Jurkat, Clone E6-1 (cell line): ENCODE results near the gene C1RL.
"Not testable (repeated sequence)": the region's sequence is repeated elsewhere in the genome, so short reads cannot be mapped to it uniquely, and the experiment has no call there.

Source experiments
- DNase-seq: peaks from one replicate; pipeline ENCODE4 v3.0.0-alpha.2; 2011; ENCODE audit warnings: low read depth, low spot score
- H3K4me3 ChIP-seq: 2 replicates; pipeline ENCODE4 v1.5.1; 2011; ENCODE audit warnings: mild to moderate bottlenecking, low read length, control low read depth, moderate library complexity

Gene C1RL

DNA sequence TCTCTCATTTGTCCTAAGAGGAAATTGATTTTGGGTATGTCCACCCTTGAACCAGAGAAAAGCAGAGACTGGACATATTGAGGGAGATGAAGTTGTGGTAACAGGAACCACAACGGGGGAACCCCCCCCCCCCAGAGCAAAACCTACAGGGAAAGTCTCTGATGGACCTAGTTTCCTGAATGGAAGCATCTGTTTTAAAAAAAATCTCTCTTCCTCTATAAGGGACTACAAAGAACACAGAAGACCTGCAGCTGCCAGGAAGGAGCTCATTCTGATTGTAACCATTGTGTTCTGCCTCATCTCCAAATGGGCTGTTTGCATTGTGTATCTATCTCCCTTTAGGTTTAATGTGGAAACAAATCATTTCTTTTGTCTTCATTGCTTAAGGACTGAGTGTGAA, 35.1 kb downstream of the C1RL start:
- H3K4me3 ChIP-seq: no peak overlapping the region
- DNase-seq: no peak

DNA sequence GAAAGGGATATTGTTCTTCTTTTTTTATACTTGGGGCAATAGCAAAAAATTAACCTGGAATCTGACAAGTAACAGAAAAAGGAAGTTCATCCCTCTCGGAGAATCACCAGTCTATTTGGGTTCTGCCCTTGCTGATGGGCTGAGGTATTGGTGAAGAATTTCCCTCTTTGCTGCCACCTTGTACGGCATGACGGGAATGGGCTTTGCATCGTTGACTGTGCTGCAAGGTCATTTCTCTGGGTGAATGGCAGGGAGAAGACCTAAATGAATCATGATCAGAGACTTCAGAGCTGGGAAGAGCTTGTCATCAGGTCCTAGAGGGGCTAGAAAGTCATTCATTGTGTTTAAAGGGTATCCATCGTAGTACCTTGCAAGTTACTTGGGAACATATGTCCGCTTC, 36.5 kb downstream of the C1RL start:
- no peak for DNase-seq

GRCh38 chr12:7072035-7072434, 37.0 kb downstream of the C1RL start:
- no peak overlapping the region for H3K4me3 ChIP-seq
- DNase-seq: no peak

More for the DNA sequence above, 36.5 kb downstream of the C1RL start:
- H3K4me3 ChIP-seq: no peak overlapping the region

DNA sequence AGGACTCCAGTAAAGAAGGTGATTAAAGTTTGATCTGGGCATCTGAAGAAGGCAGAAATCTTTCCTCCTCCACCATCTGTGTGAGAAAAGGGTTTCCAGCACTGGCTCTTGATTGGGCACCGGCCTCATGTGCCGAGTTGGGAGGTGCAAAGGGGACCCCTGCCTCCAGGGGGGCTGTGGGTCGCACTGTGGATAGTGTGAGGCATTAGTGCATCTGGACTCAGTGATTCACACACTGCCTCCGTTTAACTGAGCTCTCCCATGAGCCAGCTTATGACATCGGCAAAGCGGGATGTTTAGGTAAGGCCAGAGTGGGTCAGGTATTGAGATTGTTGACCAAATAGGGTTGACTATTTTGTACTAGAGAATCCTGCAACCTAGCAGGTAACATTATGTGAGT, 39.6 kb downstream of the C1RL start:
- H3K4me3 ChIP-seq: no peak overlapping the region
- no peak for DNase-seq

DNA sequence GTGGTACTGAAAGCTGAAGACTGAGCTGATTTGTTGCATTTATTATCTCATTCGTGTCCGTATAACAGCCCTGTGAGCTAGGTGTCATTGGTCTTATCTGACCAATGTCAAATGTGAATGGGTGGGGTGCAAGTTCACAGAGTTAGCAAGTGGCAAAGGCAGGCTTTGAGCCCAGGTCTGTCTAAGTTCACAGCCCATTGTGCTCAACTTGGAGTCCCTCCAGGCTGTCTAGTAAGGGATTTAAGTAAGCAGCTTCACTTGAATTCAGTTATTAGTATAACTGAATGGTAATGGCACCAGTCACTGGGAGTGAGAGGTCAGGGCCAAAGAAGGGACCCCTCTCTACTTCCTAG, 40.0 kb downstream of the C1RL start:
- DNase-seq: no peak

GRCh38 chr12:7068240-7068993, 40.6 kb downstream of the C1RL start:
- H3K4me3 ChIP-seq: no peak overlapping the region
- no peak for DNase-seq

More for the DNA sequence above, 40.0 kb downstream of the C1RL start:
- H3K4me3 ChIP-seq: no peak overlapping the region

GRCh38 chr12:7067096-7067495, 41.9 kb downstream of the C1RL start:
- no peak overlapping the region for H3K4me3 ChIP-seq
- no peak for DNase-seq

DNA sequence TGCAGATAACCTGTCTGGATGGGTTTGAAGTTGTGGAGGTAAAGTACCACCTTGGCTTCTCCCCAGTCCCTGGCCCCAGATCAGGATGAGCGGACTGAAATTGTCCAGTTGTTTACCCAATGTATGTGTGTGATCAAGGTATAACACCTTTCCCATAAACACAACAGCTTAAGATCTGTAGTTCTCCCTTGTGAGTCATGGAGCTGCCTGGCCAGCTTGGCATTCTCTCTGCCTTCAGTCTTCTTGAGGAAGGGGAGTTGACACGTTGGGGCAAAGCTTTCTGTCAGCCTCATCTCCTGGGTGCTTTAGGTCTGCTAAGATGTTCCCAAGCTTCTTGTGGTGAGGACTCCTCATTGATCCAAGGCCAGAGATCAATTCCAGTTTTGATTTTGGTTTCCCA, 42.4 kb downstream of the C1RL start:
- DNase-seq: no peak
- no peak overlapping the region for H3K4me3 ChIP-seq

DNA sequence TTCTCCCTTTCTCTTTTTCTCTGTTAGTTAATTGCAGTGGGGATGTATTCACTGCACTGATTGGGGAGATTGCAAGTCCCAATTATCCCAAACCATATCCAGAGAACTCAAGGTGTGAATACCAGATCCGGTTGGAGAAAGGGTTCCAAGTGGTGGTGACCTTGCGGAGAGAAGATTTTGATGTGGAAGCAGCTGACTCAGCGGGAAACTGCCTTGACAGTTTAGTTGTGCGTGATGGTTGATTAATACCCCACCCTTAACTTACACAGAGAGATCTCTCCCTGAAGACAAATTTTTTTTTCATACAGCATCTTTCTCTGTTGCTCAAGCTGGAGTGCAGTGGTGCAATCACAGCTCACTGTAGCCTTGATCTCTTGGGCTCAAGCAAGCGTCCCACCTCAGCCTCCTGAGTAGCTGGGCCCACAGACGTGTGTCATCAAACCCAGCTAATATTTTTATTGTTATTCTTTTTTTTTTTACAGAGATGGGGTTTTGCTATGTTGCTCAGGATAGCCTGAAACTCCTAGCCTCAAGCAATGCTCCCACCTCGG, 43.9 kb downstream of the C1RL start:
- DNase-seq: no peak

DNA sequence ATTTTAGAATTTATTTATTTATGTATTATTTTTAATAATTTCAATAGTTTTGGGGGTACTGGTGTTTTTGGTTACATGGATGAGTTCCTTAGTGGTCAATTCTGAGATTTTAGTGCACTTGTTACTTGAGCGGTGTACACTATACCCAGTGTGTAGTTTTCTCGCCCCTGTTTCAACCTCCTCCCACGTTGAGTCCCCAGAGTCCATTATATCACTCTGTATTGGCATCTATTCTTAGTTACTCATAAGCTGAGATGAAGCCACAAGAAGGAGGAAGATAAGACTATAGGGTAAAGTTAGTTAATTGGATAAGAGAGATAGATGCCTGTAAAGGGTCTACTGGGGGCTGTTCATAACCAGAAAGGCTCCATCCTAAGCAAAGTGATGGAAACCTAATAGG, 44.5 kb downstream of the C1RL start:
- no peak for DNase-seq

More for the DNA sequence above, 43.9 kb downstream of the C1RL start:
- no peak overlapping the region for H3K4me3 ChIP-seq

GRCh38 chr12:7061596-7061995, 47.4 kb downstream of the C1RL start:
- no peak overlapping the region for H3K4me3 ChIP-seq

More for the DNA sequence above, 44.5 kb downstream of the C1RL start:
- H3K4me3 ChIP-seq: no peak overlapping the region

GRCh38 chr12:7061138-7061537, 47.9 kb downstream of the C1RL start:
- H3K4me3 ChIP-seq: no peak overlapping the region
- DNase-seq: no peak

More at GRCh38 chr12:7061596-7061995, 47.4 kb downstream of the C1RL start:
- no peak for DNase-seq

DNA sequence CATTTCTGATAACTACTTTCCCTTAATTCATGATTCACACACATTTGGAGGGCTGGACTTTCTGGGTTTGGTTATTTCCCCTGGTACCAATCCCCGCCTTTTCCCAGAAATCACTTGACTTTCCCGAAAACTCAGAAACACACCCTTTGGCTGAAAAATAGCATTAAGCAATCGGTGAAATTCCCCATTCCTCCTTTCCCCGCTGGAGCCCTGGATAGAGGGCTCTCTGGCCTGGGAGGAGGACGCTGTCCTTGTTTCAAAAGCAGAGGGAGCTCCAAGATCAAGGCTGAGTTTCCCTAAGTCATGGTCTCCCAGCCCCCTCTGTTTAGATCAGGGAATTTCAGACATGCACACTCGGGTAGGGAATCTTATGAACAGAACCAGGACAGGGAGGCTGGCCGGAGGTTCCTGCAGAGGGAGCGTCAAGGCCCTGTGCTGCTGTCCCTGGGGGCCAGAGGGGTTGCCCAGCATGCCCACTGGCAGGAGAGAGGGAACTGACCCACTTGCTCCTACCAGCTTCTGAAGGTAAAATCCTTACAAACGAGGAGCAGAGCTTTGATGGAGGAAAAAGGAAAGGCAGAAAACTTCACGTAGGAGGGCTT, 48.6 kb downstream of the C1RL start, which contains the start of gene C1S:
C1S (plus strand) TSS at position 366 of the 602 bp plus-strand sequence. CDS start 1,195 bp downstream, outside the sequence.
- DNase-seq: no peak
- H3K4me3 ChIP-seq: no peak within 1 kb of the TSS

GRCh38 chr12:7059780-7060179, 49.2 kb downstream of the C1RL start:
- DNase-seq: no peak
- no peak overlapping the region for H3K4me3 ChIP-seq

- H3K4me3 ChIP-seq: no peak overlapping the region
- DNase-seq: no peak
Observed at GRCh38 chr12:7058850-7059395, 50.1 kb downstream of the C1RL start.

DNA sequence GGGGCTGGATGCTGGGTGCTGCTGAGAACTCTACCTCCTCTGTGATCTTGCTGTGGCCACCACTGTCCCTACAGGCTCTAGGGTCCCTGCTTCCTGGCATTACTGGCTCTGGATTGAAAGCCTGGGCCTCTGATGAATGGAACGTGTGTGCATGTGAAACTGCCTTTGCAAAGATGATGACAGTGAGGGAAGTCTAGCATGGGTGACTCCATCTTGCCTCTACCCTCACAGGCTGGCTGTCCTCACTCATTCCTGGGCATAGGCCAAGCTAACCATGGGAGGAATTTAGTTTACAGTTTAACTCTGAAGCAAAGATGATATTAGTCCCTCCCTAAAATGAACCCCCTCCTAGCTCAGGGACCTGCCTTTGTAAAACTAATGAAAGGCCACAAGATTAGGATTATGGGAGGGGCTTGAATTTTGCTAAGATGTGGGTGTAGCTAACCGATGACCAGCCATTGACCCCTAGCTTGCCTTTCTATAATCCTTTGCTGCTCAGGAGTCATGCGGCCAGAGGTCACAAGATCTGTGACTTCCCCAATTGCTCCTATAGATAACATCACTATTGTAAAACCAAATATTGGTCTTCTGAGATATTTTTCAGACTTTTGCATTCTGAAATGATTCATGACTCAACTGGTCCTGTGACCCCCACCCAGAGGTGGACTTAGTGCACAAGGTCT, 50.7 kb downstream of the C1RL start:
- no peak overlapping the region for H3K4me3 ChIP-seq
- no peak for DNase-seq

DNA sequence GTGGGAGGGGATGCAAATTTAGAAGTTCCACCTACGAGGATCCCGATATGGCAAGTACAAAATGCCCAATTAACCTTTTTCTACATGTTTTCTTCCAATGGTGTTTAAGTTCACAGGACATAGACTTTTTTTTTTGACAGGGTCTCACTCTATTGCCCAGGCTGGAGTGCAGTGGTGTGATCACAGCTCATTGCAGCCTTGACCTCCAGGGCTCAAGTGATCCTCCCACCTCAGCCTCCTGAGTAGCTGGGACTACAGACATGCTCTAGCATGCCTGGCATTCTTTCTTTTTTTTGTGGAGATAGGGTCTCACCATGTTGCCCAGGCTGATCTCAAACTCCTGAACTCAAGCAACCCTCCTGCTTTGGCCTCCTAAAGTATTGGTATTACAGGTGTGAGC, 53.3 kb downstream of the C1RL start:
- not testable (repeated sequence) for H3K4me3 ChIP-seq, DNase-seq

GRCh38 chr12:7054925-7055324, 54.1 kb downstream of the C1RL start:
- no peak overlapping the region for H3K4me3 ChIP-seq
- DNase-seq: no peak

- not testable (repeated sequence) for DNase-seq
Observed at GRCh38 chr12:7049973-7050372, 59.0 kb downstream of the C1RL start.

More at GRCh38 chr12:7049973-7050372, 59.0 kb downstream of the C1RL start:
- H3K4me3 ChIP-seq: not testable (repeated sequence)
